GM18498 (cell line): ENCODE results near the gene UNC13D.
A peak's percentile ranks its signal among the peaks of the same experiment; 100 is the strongest.
"Not testable (repeated sequence)": the region's sequence is repeated elsewhere in the genome, so short reads cannot be mapped to it uniquely, and the experiment has no call there.

Experiments used
- ATAC-seq: cut with Tn5 transposase; IDR thresholded peaks from one replicate; pipeline ENCODE4 v1.9.1; 2021; ENCODE audit warnings: mild to moderate bottlenecking, moderate library complexity; ENCODE audit not compliant: unreplicated experiment

The UNC13D gene

GRCh38 chr17:75807861-75808260 is 36.3 kb downstream of the UNC13D start:
- ATAC-seq = no peak

DNA sequence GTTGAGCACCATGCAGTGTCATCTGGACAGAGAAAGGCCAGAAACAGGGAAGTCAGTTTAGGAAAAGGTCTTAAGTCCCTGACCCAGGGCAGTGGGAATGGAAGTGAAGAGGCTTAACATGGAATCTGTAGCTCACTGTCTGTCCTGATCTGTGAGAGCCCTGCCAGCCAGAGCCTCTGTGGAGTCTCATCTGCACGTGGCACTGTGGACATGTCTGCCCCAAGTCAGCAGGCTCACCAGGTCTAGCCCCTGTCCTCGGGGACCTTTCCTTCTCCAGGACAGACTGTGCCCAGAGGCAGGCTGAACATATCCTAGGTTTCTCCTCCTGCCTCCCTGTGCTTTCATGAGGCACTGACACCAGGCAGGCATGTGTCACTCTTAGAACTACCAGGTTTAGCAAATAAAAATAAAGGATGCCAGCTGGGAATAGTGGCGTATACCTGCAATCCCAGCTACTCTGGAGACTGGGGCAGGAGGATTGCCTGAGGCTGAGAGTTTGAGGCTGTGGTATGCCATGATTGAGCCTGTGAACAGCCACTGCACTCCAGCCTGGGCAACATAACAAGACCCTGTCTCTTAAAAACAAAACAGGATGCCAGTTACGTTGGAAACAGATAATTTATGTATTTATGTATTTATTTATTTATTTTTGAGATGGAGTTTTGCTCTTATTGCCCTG is 37.2 kb downstream of the UNC13D start:
- no peak for ATAC-seq

GRCh38 chr17:75803883-75804282 is 40.3 kb downstream of the UNC13D start:
- ATAC-seq = no peak

GRCh38 chr17:75799402-75799801 is 44.8 kb downstream of the UNC13D start:
- ATAC-seq = no peak

DNA sequence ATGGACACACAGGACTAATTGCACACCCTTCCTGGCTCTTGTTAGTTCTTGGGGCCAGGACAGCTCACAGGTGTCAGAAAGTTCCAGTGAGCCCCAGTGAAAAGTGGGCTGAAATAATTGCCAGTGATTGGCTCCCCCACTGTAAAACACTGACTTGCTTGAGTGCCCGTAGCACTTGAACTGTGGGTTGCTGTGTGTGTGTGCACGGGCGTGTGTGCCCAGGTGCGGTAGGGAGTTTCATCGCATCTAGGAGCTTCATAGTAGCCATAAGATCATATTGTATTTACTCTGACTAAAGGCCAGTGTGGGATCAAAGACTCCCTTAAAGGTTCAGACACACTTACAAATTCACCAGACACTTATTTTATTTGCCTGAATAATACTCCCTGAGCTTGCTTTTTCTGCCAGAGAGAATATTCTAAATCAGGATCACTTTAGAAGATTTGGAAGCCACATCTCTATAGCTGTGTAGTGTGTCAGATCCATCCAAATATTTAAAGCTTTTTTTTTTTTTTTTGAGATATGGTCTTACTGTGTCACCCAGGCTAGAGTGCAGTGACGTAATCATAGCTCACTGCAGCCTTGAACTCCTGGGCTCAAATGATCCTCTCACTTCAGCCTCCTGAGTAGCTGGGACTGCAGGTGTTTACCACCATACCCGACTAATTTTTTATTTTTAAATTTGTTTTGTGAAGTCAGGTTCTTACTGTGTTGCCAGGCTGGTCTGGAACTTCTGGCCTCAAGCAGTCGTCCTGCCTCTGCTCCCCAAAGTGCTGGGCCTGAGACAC is 48.2 kb downstream of the UNC13D start:
- no peak for ATAC-seq

DNA sequence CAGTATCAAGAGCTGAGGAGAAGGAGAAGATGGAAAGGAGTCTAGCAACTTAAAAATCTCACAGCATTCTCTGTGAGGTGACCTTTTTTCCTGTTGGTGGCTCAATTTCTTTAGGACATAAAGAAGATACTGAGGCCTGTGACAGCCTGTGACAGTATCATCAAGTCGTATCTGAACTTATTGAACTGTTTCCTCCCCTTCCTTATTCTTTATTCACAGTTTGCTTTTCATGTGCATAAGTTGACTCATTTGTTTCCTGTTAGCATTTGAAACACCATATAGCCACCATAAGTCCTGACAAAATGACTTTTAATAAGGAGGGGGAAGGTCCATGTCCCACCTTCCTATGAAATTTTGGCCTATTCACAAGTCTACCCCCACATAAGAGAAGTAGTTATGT is 50.7 kb downstream of the UNC13D start:
- no peak for ATAC-seq

- ATAC-seq = no peak
Observed at GRCh38 chr17:75791254-75791653, 53.0 kb downstream of the UNC13D start.

GRCh38 chr17:75785016-75785890 is 59.0 kb downstream of the UNC13D start:
- ATAC-seq = peak; percentile 68

GRCh38 chr17:75784473-75785015 is 59.7 kb downstream of the UNC13D start, which contains the start of gene UNK:
TSS of gene UNK (plus strand) at chr17:75784806. CDS start at chr17:75784881, 75 bp downstream.
- peak; percentile 62 for ATAC-seq

GRCh38 chr17:75783803-75784472 is 60.3 kb downstream of the UNC13D start:
- ATAC-seq = peak; percentile 0

DNA sequence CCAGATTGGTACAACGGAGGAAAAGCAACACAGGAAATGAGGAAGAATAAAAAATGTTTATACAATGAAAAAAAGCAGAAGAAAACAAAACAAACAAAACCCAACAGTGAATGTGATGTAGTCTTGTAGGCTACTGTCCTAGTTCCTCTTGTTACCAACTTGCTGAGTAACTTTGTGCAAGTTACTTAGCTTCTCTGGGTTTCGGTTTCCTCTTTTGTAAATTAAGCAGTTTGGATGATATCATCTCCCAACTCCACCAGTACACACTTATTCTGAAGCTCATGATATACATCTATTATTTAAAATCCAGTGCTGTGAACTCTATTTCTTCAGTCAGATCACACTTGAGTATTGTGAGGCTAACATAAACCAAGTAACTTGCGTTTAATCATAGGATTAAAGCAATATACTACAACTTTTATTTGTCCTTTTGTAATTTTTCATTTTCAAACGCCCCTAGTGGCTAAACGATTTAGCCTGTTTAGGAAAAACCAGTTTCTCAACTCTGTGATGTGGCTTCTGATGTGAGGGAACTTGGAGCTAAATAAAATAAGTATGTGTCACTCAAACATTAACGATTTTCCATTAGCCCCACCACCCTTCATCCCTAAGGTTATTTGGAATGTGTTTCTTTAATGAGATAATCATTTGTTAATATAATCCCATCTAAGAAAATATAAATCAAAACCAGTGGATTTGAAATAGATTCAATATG is 61.0 kb downstream of the UNC13D start:
- no peak for ATAC-seq

GRCh38 chr17:75779987-75780889 is 64.0 kb downstream of the UNC13D start:
- ATAC-seq = no peak

DNA sequence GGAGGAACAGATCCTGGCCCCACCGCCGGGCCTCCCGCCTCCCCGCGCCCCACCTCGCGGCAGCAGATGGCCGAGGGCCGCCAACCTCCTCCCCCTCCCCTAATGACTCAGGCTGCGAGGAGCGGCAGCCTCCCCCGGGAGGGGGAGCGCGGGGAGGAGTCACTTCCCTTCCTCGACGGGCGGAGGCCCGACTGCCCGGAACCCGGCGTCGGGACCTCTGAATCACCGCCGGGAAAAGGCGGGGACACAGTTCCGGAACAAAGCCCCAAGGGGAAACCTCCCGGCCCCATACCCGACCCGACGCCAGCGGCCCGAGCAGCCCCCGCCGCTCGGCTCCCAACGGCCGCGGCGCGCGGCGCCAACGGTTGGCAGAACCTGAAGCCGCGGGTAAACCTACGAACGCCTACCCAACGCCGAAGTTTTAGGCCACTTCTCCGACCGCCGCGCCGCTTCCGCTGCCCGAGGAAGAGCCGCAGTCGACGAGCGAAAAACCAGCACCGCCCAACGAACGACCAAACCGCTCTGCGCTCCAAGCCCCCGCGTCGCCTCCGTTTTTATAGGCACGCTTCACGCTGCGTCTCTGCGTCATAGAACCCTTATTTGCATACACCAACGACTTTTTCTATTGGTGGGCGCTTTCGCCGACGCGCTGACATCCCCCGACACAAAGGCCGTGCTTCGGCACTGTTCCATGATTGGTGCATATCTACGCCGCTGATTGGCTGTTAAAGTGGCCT is 64.8 kb downstream of the UNC13D start:
- peak; percentile 63 for ATAC-seq

- peak; percentile 5 for ATAC-seq
Observed at GRCh38 chr17:75778861-75779249, 65.3 kb downstream of the UNC13D start.

- not testable (repeated sequence) for ATAC-seq
Observed at GRCh38 chr17:75778066-75778860, 65.9 kb downstream of the UNC13D start.

- ATAC-seq = no peak
Observed at GRCh38 chr17:75777296-75777922, 66.8 kb downstream of the UNC13D start.
